Measurements from ENCODE around the gene MYH10.
A peak's percentile ranks its signal among the peaks of the same experiment; 100 is the strongest.

MYH10 gene

DNA sequence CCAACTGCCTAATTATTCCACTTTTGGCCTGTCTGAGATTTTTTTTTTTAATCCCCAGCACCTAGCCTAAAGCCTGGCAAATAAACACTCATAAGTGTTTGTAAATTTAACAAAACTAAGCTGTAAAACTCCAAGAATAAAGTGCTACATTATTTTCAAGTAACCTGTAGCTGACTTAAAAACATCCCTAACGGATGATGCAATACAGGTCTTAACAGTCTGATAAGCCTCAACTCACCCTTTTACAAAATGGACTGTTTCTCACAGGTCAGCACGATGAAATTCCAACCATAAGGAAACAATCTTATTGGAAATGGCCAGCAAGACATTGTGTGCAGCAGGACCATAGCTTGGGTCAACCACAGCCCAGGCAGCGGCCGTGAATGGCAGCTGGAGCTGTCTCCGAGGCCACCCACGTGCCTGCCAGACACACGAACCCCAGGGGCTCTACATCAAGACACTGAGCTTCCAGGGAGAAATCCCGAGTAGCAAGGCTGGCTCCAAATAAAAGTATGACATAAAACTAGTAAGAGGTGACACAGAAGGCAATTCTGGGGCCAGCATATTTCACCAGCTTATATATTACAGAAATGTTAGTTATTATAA, 135.9 kb downstream of the MYH10 start:
- DNase-seq (ENCODE audit: low read depth, low spot score) = no peak
- no peak overlapping the region for H3K9ac ChIP-seq (ENCODE audit: insufficient read length, low read depth)
- H3K36me3 ChIP-seq (ENCODE audit: insufficient read depth, insufficient read length, low read length) = peaks cover 86% of the 10 kb centered on the region
- H3K9me3 ChIP-seq (ENCODE audit: insufficient read depth, low read length) = no peaks in the 10 kb centered on the region
- TF ChIP-seq ZNF274 (IDR thresholded peaks at IDR 0.05; ENCODE audit: low read depth, low read length) (no peak), SUZ12 (IDR thresholded peaks at IDR 0.05; ENCODE audit: extremely low read depth, insufficient read depth, insufficient read length) (no peak), YY1 (IDR thresholded peaks at IDR 0.05; ENCODE audit: insufficient read depth, insufficient read length) (no peak)
- no peaks in the 10 kb centered on the region for H3K27me3 ChIP-seq (ENCODE audit: insufficient read depth, insufficient read length)
- no peaks in the 10 kb centered on the region for H3K4me1 ChIP-seq (ENCODE audit: insufficient read depth, insufficient read length)
- no peak overlapping the region for H3K4me3 ChIP-seq (ENCODE audit: insufficient read length, low read depth)

DNA sequence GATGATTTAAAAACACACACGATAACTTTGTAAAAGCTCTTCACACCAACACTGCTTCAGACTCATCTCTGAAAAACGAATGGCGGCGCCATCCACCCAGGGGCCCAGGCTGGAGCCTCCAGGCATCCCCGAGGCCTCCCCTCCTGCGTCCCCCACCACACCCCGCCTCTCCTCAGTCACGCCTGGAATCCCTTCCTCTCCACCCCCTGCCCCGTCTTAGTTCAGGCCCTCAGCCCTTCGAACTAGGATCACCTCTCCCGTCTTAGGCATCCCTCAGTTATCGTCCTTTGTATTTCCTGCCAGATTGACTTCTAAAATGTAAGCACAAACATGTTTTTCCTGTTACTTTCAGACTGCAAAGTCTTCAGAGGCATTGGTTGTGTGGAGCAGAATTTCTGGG, 136.5 kb downstream of the MYH10 start:
- DNase-seq (ENCODE audit: low read depth, low spot score) = no peak
- H3K9me3 ChIP-seq (ENCODE audit: insufficient read depth, low read length) = no peaks in the 10 kb centered on the region
- H3K4me1 ChIP-seq (ENCODE audit: insufficient read depth, insufficient read length) = no peaks in the 10 kb centered on the region
- no peak overlapping the region for H3K4me3 ChIP-seq (ENCODE audit: insufficient read length, low read depth)
- H3K9ac ChIP-seq (ENCODE audit: insufficient read length, low read depth) = no peak overlapping the region
- no peak for TF ChIP-seq YY1 (IDR thresholded peaks at IDR 0.05; ENCODE audit: insufficient read depth, insufficient read length)
- TF ChIP-seq SUZ12 (IDR thresholded peaks at IDR 0.05; ENCODE audit: extremely low read depth, insufficient read depth, insufficient read length) = no peak
- no peak for TF ChIP-seq ZNF274 (IDR thresholded peaks at IDR 0.05; ENCODE audit: low read depth, low read length)
- H3K36me3 ChIP-seq (ENCODE audit: insufficient read depth, insufficient read length, low read length) = peaks cover 83% of the 10 kb centered on the region
- H3K27me3 ChIP-seq (ENCODE audit: insufficient read depth, insufficient read length) = no peaks in the 10 kb centered on the region

DNA sequence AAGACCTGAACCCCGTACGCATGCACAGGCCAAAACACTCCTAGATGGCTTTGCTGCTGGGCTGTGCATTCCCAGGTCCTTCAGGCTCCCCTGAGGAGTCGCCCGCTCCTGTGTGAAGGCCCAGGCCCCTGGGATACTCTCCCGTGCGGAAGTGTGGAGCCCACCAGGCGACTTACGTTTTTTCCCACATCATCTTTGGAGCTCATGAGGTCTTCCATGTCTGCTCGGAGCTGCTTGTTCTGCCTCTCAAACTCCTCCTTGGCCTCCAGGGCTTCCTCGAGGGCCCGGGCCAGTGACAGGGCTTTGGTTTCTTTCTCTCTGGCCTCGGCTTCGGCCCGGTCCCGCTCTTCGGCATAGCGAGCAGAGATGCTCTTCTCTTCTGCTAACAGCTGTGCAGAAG, 138.4 kb downstream of the MYH10 start:
- peaks cover 88% of the 10 kb centered on the region for H3K36me3 ChIP-seq (ENCODE audit: insufficient read depth, insufficient read length, low read length)

DNA sequence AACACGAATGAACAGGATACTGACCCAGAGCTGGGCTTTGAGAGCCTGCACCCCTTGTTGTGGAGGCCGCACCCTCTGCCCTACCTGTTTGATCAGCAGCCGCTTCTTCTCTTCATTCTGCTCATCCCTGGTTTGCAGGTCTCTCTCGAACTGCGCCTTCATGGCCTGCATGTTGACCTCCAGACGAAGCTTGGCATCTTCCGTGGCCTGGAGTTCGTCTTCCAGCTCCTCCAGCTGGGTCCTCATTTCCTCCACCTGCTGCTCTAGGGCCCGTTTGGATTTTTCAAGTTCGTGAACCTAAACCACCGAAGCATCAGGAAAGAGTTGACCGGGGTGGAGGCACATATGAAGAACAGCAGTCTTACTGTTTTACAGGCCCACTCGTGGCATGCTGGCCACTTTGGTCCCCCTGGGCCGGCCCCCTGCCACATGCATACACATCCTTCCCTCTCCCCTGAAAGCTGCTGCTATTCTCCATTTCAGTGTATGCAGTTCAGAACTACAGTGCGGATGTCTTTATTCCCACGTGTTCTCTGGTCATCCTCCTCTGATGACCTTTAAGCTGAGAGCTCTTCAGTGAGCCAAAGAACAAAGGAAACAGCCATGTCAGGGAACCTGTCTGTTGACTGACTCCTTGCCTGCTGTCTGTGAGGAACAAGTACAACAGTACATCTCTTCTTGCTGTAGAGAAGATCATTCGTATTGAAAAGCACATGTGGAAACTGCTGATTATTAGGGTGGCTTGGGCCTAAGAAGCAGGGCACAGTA, 140.1 kb downstream of the MYH10 start:
- Histone ChIP-seq H3K27me3 (ENCODE audit: insufficient read depth, insufficient read length) (no peaks in the 10 kb centered on the region), H3K4me3 (ENCODE audit: insufficient read length, low read depth) (no peak overlapping the region), H3K36me3 (ENCODE audit: insufficient read depth, insufficient read length, low read length) (peaks cover 93% of the 10 kb centered on the region), H3K9ac (ENCODE audit: insufficient read length, low read depth) (no peak overlapping the region), H3K9me3 (ENCODE audit: insufficient read depth, low read length) (peaks cover 5% of the 10 kb centered on the region; the same call in 1 of the 2 replicates), H3K4me1 (ENCODE audit: insufficient read depth, insufficient read length) (no peaks in the 10 kb centered on the region)
- DNase-seq (ENCODE audit: low read depth, low spot score) = no peak
- TF ChIP-seq ZNF274 (IDR thresholded peaks at IDR 0.05; ENCODE audit: low read depth, low read length) (no peak), SUZ12 (IDR thresholded peaks at IDR 0.05; ENCODE audit: extremely low read depth, insufficient read depth, insufficient read length) (no peak)

More for the DNA sequence above, 138.4 kb downstream of the MYH10 start:
- DNase-seq (ENCODE audit: low read depth, low spot score) = no peak
- no peaks in the 10 kb centered on the region for H3K27me3 ChIP-seq (ENCODE audit: insufficient read depth, insufficient read length)
- no peaks in the 10 kb centered on the region for H3K4me1 ChIP-seq (ENCODE audit: insufficient read depth, insufficient read length)
- no peak overlapping the region for H3K4me3 ChIP-seq (ENCODE audit: insufficient read length, low read depth)
- no peak overlapping the region for H3K9ac ChIP-seq (ENCODE audit: insufficient read length, low read depth)
- H3K9me3 ChIP-seq (ENCODE audit: insufficient read depth, low read length) = no peaks in the 10 kb centered on the region
- TF ChIP-seq YY1 (IDR thresholded peaks at IDR 0.05; ENCODE audit: insufficient read depth, insufficient read length) = no peak
- no peak for TF ChIP-seq ZNF274 (IDR thresholded peaks at IDR 0.05; ENCODE audit: low read depth, low read length)
- no peak for TF ChIP-seq SUZ12 (IDR thresholded peaks at IDR 0.05; ENCODE audit: extremely low read depth, insufficient read depth, insufficient read length)

DNA sequence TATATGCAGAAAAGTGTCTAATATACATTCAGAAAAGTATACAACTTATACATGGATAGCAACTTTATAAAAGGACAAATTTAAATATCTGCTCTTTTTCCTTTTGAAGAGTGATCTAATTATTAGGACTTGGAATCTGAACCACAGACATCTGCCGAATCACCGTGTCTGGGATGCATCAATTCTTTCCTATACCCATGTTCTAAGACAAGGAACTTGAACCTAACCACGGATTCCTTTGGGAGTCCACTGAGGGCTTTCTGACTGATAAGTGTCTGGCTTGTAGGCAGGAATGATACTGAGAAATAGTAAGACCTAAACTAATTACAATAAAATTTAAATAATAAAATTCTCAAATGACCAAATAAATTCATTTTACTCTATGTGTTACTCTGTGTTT, 140.7 kb downstream of the MYH10 start:
- Histone ChIP-seq H3K4me1 (ENCODE audit: insufficient read depth, insufficient read length) (no peaks in the 10 kb centered on the region), H3K9ac (ENCODE audit: insufficient read length, low read depth) (no peak overlapping the region), H3K4me3 (ENCODE audit: insufficient read length, low read depth) (no peak overlapping the region), H3K9me3 (ENCODE audit: insufficient read depth, low read length) (peaks cover 7% of the 10 kb centered on the region), H3K27me3 (ENCODE audit: insufficient read depth, insufficient read length) (no peaks in the 10 kb centered on the region), H3K36me3 (ENCODE audit: insufficient read depth, insufficient read length, low read length) (peaks cover 92% of the 10 kb centered on the region)
- no peak for TF ChIP-seq ZNF274 (IDR thresholded peaks at IDR 0.05; ENCODE audit: low read depth, low read length)
- DNase-seq (ENCODE audit: low read depth, low spot score) = no peak

DNA sequence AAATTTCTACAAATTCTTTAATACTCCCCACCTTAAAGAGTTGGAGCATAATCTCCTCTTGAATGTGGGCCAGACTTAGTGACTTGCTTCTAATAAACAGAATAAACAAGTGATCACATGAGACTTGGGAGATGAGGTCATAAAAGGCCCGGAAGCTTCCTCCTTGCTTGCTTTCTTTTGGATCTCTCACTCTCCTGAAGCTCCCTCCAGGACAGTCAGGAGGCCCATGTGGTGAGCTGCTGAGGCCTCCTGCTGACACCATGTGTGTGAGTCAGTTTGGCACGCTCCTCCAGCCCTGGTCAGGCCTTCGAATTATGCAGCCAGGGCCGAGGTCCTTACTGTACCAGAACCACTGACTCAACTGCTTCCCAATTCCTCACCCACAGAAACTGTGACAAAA, 141.6 kb downstream of the MYH10 start:
- peaks cover 14% of the 10 kb centered on the region for H3K9me3 ChIP-seq (ENCODE audit: insufficient read depth, low read length)
- no peak overlapping the region for H3K9ac ChIP-seq (ENCODE audit: insufficient read length, low read depth)
- no peaks in the 10 kb centered on the region for H3K27me3 ChIP-seq (ENCODE audit: insufficient read depth, insufficient read length)
- H3K4me3 ChIP-seq (ENCODE audit: insufficient read length, low read depth) = no peak overlapping the region
- peak; percentile 3 for DNase-seq (ENCODE audit: low read depth, low spot score)
- peaks cover 90% of the 10 kb centered on the region for H3K36me3 ChIP-seq (ENCODE audit: insufficient read depth, insufficient read length, low read length)
- no peaks in the 10 kb centered on the region for H3K4me1 ChIP-seq (ENCODE audit: insufficient read depth, insufficient read length)
- TF ChIP-seq ZNF274 (IDR thresholded peaks at IDR 0.05; ENCODE audit: low read depth, low read length) = no peak

DNA sequence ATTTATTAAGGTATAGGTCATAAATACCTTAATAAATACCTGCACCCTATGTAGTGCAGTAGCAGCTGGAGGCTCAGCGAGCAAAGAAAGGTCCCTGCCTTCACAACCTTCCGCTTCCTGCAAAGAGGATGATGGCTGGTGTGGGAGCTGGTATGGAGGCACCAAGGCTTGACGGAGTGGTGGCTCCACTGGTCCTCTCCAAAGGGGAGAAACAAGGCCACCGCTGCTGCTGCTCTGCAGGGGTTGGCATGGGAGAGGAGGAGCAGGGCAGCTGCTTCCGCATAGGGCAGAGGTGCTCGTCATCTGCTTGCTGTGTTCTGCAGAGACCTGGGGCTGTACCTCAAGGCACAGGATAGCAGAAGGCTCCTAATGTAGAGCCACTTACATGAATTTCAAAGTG, 142.0 kb downstream of the MYH10 start:
- no peaks in the 10 kb centered on the region for H3K27me3 ChIP-seq (ENCODE audit: insufficient read depth, insufficient read length)
- no peak overlapping the region for H3K9ac ChIP-seq (ENCODE audit: insufficient read length, low read depth)
- TF ChIP-seq ZNF274 (IDR thresholded peaks at IDR 0.05; ENCODE audit: low read depth, low read length) = no peak
- H3K36me3 ChIP-seq (ENCODE audit: insufficient read depth, insufficient read length, low read length) = peaks cover 90% of the 10 kb centered on the region
- H3K9me3 ChIP-seq (ENCODE audit: insufficient read depth, low read length) = peaks cover 14% of the 10 kb centered on the region
- no peak for DNase-seq (ENCODE audit: low read depth, low spot score)
- no peak overlapping the region for H3K4me3 ChIP-seq (ENCODE audit: insufficient read length, low read depth)
- no peaks in the 10 kb centered on the region for H3K4me1 ChIP-seq (ENCODE audit: insufficient read depth, insufficient read length)

Measured in NT2/D1 (cell line).